HepG2 (cell line): Measurements from ENCODE around the gene CCDC197. TPM values are rescaled to one million over a fixed set of nuclear protein-coding genes. Genes with fewer than 3 reads are reported as not detected.
A peak's percentile ranks its signal among the peaks of the same experiment; 100 is the strongest.

Source experiments
- HOXA5 ChIP-seq: sonication (generic); formaldehyde crosslinking; IDR thresholded peaks from 2 replicates; pipeline ENCODE4 v1.4.0; 2020; ENCODE audit warnings: missing genetic modification reagents
- NFKB2 ChIP-seq: sonication (generic); formaldehyde crosslinking; IDR thresholded peaks from 2 replicates; pipeline ENCODE4 v1.4.0; 2020; ENCODE audit warnings: missing genetic modification reagents, borderline replicate concordance
- TOPORS ChIP-seq: sonication (generic); formaldehyde crosslinking; IDR thresholded peaks from 2 replicates; pipeline ENCODE4 v1.8.0; 2023; ENCODE audit warnings: mild to moderate bottlenecking, missing genetic modification reagents
- ZFP90 ChIP-seq: sonication (generic); formaldehyde crosslinking; IDR thresholded peaks from 2 replicates; pipeline ENCODE4 v1.8.0; 2022; ENCODE audit warnings: missing genetic modification reagents, mild to moderate bottlenecking, inconsistent platforms, borderline replicate concordance
- ZHX2 ChIP-seq, 2 experiments: sonication (generic) in 1 of 2; formaldehyde crosslinking in 1 of 2; IDR thresholded peaks; 2 replicates each; pipeline versions ENCODE4 v1.6.1 to v1.9.0; 2014 to 2022; ENCODE audit warnings: antibody characterized with exemption in 1 of 2, borderline replicate concordance in 1 of 2, inconsistent platforms in 1 of 2, low read depth in 1 of 2, missing genetic modification reagents in 1 of 2
- ZNF101 ChIP-seq: sonication (generic); formaldehyde crosslinking; IDR thresholded peaks from 2 replicates; pipeline ENCODE4 v1.4.0; 2020; ENCODE audit warnings: mild to moderate bottlenecking, low read depth, missing genetic modification reagents, borderline replicate concordance
- ZNF430 ChIP-seq: sonication (generic); formaldehyde crosslinking; IDR thresholded peaks from 2 replicates; pipeline ENCODE4 v1.9.0; 2021; ENCODE audit warnings: mild to moderate bottlenecking, missing genetic modification reagents
- ZNF597 ChIP-seq: sonication (generic); formaldehyde crosslinking; IDR thresholded peaks from 2 replicates; pipeline ENCODE4 v1.5.0; 2020; ENCODE audit warnings: missing genetic modification reagents
- ZNF615 ChIP-seq: sonication (generic); formaldehyde crosslinking; IDR thresholded peaks from 2 replicates; pipeline ENCODE4 v1.5.0; 2020; ENCODE audit warnings: mild to moderate bottlenecking, missing genetic modification reagents, borderline replicate concordance
- ZNF629 ChIP-seq: sonication (generic); formaldehyde crosslinking; conservative IDR thresholded peaks from 2 replicates; pipeline ENCODE4 v1.5.0; 2020; ENCODE audit warnings: missing genetic modification reagents
- ZNF746 ChIP-seq: sonication (generic); formaldehyde crosslinking; IDR thresholded peaks from 2 replicates; pipeline ENCODE4 v1.8.0; 2022; ENCODE audit warnings: mild to moderate bottlenecking, missing genetic modification reagents
- ZSCAN25 ChIP-seq: sonication (generic); formaldehyde crosslinking; IDR thresholded peaks from 2 replicates; pipeline ENCODE4 v1.8.0; 2022; ENCODE audit warnings: mild to moderate bottlenecking, missing genetic modification reagents
- polyA plus RNA-seq, 8 experiments: library from polyadenylated mRNA; depleted of rRNA in 3 of 8; stranded (reverse) in 7 of 8; unstranded in 1 of 8; fragments of >200 nt; fragmentation: Illumina TruSeq in 4 of 8; extraction: Trizol in 4 of 8; gene quantifications; 2 replicates each; pipeline versions ENCODE4 v1.2.1 to v1.2.3, GENCODE V29; 2011 to 2016; ENCODE audit warnings: low read depth in 4 of 8, missing spikeins in 1 of 8, mixed read lengths in 1 of 8; ENCODE audit not compliant: insufficient read depth in 1 of 8
- total RNA-seq, 5 experiments: library from RNA; depleted of rRNA; stranded (reverse); fragments of >200 nt; fragmentation: Illumina TruSeq; extraction: Trizol; gene quantifications; 2 replicates each; pipeline ENCODE4 v1.2.3, GENCODE V29; 2016; ENCODE audit warnings: low read depth in 1 of 5
- TF ChIP-seq, protein P1 (sequence below): IDR thresholded peaks from 2 replicates; pipeline ENCODE4 v1.6.1; 2016; ENCODE audit warnings: mild to moderate bottlenecking

Gene CCDC197
- total and polyA plus RNA-seq, 2 of the 13 experiments (the other 11 are each of a cell fraction or from before 2014, with no cell fraction given) = 0.11 to 0.13 TPM

DNA sequence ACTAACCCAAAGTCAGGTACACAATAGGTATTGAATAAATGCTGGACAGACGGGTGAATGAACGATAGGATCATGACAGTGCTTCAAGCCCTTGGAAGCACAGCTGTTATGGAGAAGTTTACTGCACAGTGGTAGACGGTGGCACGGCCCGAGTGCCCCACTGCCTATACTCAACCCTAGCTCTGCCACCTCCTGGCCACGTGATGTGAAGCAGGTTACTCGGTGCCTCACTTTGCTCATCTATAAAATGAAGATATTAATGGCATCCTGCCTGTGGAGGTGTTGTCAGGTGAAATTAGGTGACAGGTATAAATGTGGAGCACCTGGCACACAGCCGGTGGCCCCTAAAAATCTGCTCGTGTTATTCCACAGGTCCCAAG, 26.5 kb upstream of the CCDC197 start (continued):
- TF ChIP-seq HOXA5 (no peak), ZHX2 (IDR thresholded peaks at IDR 0.05; ENCODE audit: low read depth) (no peak), ZHX2 (CRISPR knock-in tag; IDR thresholded peaks at IDR 0.05; ENCODE audit: borderline replicate concordance) (no peak), ZNF430 (CRISPR knock-in tag) (no peak), TOPORS (no peak), ZNF597 (CRISPR knock-in tag) (no peak), ZNF746 (CRISPR knock-in tag) (no peak), ZFP90 (0 out of 2 replicates have a peak, but pooled peaks have one; percentile 37), NFKB2 (CRISPR knock-in tag) (no peak), ZSCAN25 (CRISPR knock-in tag) (no peak), ZNF101 (CRISPR knock-in tag) (no peak), ZNF615 (no peak), ZNF629 (CRISPR knock-in tag) (peak; percentile 48; the same call in 1 of the 2 replicates)
- TF ChIP-seq, protein P1, sequence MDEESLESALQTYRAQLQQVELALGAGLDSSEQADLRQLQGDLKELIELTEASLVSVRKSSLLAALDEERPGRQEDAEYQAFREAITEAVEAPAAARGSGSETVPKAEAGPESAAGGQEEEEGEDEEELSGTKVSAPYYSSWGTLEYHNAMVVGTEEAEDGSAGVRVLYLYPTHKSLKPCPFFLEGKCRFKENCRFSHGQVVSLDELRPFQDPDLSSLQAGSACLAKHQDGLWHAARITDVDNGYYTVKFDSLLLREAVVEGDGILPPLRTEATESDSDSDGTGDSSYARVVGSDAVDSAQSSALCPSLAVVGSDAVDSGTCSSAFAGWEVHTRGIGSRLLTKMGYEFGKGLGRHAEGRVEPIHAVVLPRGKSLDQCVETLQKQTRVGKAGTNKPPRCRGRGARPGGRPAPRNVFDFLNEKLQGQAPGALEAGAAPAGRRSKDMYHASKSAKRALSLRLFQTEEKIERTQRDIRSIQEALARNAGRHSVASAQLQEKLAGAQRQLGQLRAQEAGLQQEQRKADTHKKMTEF (CRISPR knock-in tag) = 0 out of 2 replicates have a peak, but pooled peaks have one; percentile 18
